Measurements from ENCODE around the gene ZNF544. TPM values are rescaled to one million over a fixed set of nuclear protein-coding genes. Genes with fewer than 3 reads are reported as not detected.

The ZNF544 gene
- total and polyA plus RNA-seq, 2 experiments from 2014 or later: 35.9 to 103 TPM

GRCh38 chr19:58196901-58197616, 31.7 kb upstream of the ZNF544 start:
- Histone ChIP-seq H3K4me3 (no peak overlapping the region), H3K27me3 (no peaks in the 10 kb centered on the region), H3K36me3 (peaks cover 29% of the 10 kb centered on the region), H3K9me3 (ENCODE audit: low read depth) (peaks cover 23% of the 10 kb centered on the region), H3K27ac (no peak overlapping the region), H3K4me1 (ENCODE audit: low read depth) (no peaks in the 10 kb centered on the region)
- no peak for TF ChIP-seq CTCF (IDR thresholded peaks at IDR 0.05; ENCODE audit: low read depth, low read length)
- peak; percentile 2 to 30 for DNase-seq (ENCODE audit: low read depth in 1 of 2, low spot score in 1 of 2)

GRCh38 chr19:58203814-58204475, 24.8 kb upstream of the ZNF544 start:
- no peak for TF ChIP-seq CTCF (IDR thresholded peaks at IDR 0.05; ENCODE audit: low read depth, low read length)
- Histone ChIP-seq H3K4me3 (peak overlapping the region; percentile 13), H3K4me1 (ENCODE audit: low read depth) (no peaks in the 10 kb centered on the region), H3K9me3 (ENCODE audit: low read depth) (peaks cover 12% of the 10 kb centered on the region), H3K36me3 (peaks cover 15% of the 10 kb centered on the region), H3K27ac (no peak overlapping the region), H3K27me3 (no peaks in the 10 kb centered on the region)
- DNase-seq (ENCODE audit: low read depth in 1 of 2, low spot score in 1 of 2): peak; percentile 5 to 66

- H3K9me3 ChIP-seq (ENCODE audit: low read depth): peaks cover 9% of the 10 kb centered on the region
- no peak for TF ChIP-seq CTCF (IDR thresholded peaks at IDR 0.05; ENCODE audit: low read depth, low read length)
- H3K27ac ChIP-seq: no peak overlapping the region
- no peak for DNase-seq (ENCODE audit: low read depth in 1 of 2, low spot score in 1 of 2)
- no peaks in the 10 kb centered on the region for H3K4me1 ChIP-seq (ENCODE audit: low read depth)
- peaks cover 15% of the 10 kb centered on the region for H3K36me3 ChIP-seq
- no peaks in the 10 kb centered on the region for H3K27me3 ChIP-seq
- H3K4me3 ChIP-seq: peak overlapping the region; percentile 13
These were observed 24.1 kb upstream of the ZNF544 start for GRCh38 chr19:58204566-58204965.

GRCh38 chr19:58209577-58209976, 19.1 kb upstream of the ZNF544 start:
- no peak for DNase-seq (ENCODE audit: low read depth in 1 of 2, low spot score in 1 of 2)
- Histone ChIP-seq H3K4me3 (no peak overlapping the region), H3K4me1 (ENCODE audit: low read depth) (no peaks in the 10 kb centered on the region), H3K36me3 (peaks cover 46% of the 10 kb centered on the region), H3K27ac (no peak overlapping the region), H3K9me3 (ENCODE audit: low read depth) (peaks cover 4% of the 10 kb centered on the region), H3K27me3 (no peaks in the 10 kb centered on the region)
- no peak for TF ChIP-seq CTCF (IDR thresholded peaks at IDR 0.05; ENCODE audit: low read depth, low read length)

GRCh38 chr19:58212336-58213074, 16.2 kb upstream of the ZNF544 start:
- TF ChIP-seq CTCF (IDR thresholded peaks at IDR 0.05; ENCODE audit: low read depth, low read length): no peak

More at GRCh38 chr19:58212336-58213074, 16.2 kb upstream of the ZNF544 start:
- H3K27ac ChIP-seq: no peak overlapping the region
- H3K4me1 ChIP-seq (ENCODE audit: low read depth): no peaks in the 10 kb centered on the region
- H3K4me3 ChIP-seq: no peak overlapping the region
- H3K36me3 ChIP-seq: peaks cover 35% of the 10 kb centered on the region
- H3K27me3 ChIP-seq: no peaks in the 10 kb centered on the region
- DNase-seq (ENCODE audit: low read depth in 1 of 2, low spot score in 1 of 2): no peak
- H3K9me3 ChIP-seq (ENCODE audit: low read depth): peaks cover 4% of the 10 kb centered on the region
